ENCODE measurements around the gene SIRT2.

- TF ChIP-seq, protein P1, sequence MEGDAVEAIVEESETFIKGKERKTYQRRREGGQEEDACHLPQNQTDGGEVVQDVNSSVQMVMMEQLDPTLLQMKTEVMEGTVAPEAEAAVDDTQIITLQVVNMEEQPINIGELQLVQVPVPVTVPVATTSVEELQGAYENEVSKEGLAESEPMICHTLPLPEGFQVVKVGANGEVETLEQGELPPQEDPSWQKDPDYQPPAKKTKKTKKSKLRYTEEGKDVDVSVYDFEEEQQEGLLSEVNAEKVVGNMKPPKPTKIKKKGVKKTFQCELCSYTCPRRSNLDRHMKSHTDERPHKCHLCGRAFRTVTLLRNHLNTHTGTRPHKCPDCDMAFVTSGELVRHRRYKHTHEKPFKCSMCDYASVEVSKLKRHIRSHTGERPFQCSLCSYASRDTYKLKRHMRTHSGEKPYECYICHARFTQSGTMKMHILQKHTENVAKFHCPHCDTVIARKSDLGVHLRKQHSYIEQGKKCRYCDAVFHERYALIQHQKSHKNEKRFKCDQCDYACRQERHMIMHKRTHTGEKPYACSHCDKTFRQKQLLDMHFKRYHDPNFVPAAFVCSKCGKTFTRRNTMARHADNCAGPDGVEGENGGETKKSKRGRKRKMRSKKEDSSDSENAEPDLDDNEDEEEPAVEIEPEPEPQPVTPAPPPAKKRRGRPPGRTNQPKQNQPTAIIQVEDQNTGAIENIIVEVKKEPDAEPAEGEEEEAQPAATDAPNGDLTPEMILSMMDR (optimal IDR thresholded peaks at IDR 0.05 in 1 of 3, IDR thresholded peaks at IDR 0.05 in 1 of 3, conservative IDR thresholded peaks at IDR 0.05 in 1 of 3; ENCODE audit: extremely low read depth in 1 of 3, insufficient read depth in 2 of 3, low read length in 3 of 3), result no peak
- no peak for TF ChIP-seq EZH2 (IDR thresholded peaks at IDR 0.05; ENCODE audit: low read length)
These were observed 30.1 kb downstream of the SIRT2 start for GRCh38 chr19:38869160-38869835.
